ENCODE results near the gene UROC1. TPM values are rescaled to one million over a fixed set of nuclear protein-coding genes. Genes with fewer than 3 reads are reported as not detected.

Gene UROC1
- total RNA-seq, 1 experiment from 2014 or later = not detected

DNA sequence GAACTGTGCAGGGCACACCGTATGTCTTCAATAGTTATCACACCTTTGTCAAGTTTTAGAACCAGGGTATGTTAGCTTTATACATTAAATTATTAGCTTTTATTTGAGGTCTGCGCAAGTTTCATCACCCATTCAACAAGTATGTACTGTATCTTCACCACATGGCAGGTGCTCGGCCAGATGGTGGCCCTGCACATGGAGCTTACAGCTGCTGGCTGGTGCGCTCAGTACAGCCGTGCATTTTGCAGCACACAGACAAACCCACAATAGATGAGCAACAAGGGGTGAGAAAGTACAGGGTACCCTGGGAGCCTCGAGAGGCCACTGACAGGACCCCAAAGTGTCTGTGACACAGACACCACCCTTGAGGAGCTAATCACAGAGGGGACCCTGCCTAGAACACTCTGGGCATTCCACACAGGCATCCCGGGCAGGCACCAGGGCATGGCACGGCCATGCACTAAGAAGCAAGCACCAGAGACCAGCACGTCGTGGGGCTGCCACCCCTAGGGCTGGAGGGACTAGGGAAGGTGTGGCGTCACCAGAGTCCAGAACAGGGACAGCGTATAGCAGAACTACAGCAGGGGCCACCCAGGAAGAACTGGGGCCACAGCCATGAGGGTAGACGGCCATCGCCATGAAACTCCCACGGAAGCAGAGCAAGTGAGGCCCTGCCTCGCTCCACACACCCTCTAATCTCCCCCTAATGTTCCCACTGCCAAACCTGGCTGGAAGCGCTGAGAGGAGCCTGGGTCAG, 69.3 kb downstream of the UROC1 start:
- Histone ChIP-seq H3K27me3 (ENCODE audit: insufficient read depth, low read length) (no peaks in the 10 kb centered on the region), H3K9ac (ENCODE audit: low read length) (no peak overlapping the region), H3K4me1 (ENCODE audit: control insufficient read depth in 1 of 2, insufficient read depth in 2 of 2, low read length in 2 of 2) (no peaks in the 10 kb centered on the region), H3K4me2 (ENCODE audit: low read length) (no peak overlapping the region), H3K27ac (ENCODE audit: low read depth, low read length) (no peak overlapping the region), H3K9me2 (ENCODE audit: insufficient read depth) (no peaks in the 10 kb centered on the region), H2AFZ (ENCODE audit: low read depth, low read length, poor library complexity, severe bottlenecking) (no peak overlapping the region), H3K9me3 (ENCODE audit: control insufficient read depth in 1 of 2, insufficient read depth in 1 of 2, low read depth in 1 of 2, low read length in 2 of 2) (no peaks in the 10 kb centered on the region), H3K79me2 (ENCODE audit: insufficient read depth, low read length) (peaks cover 4% of the 10 kb centered on the region), H4K20me1 (ENCODE audit: insufficient read depth) (no peaks in the 10 kb centered on the region), H3K36me3 (ENCODE audit: control insufficient read depth in 1 of 2, insufficient read depth in 2 of 2, low read length in 2 of 2) (peaks cover 14 to 17% of the 10 kb centered on the region in 2 experiments; a peak in 3 of 4 replicates), H3K4me3 (replicated peaks in 1 of 2; ENCODE audit: low read depth in 1 of 2, low read length in 2 of 2) (no peak overlapping the region)
- RAD21 ChIA-PET (ENCODE audit: low non-redundant PET in 1 of 2, low total read pairs in 2 of 2, uncharacterized antibody in 2 of 2, unreplicated experiment in 2 of 2) = no interaction called here
- intact Hi-C loops (cut with micrococcal nuclease) = no loop called here
- no TSS peak for BruUV-seq (replicated peaks)
- TF ChIP-seq ELF1 (IDR thresholded peaks at IDR 0.05; ENCODE audit: borderline replicate concordance, low read depth) (no peak), JUND (IDR thresholded peaks at IDR 0.05) (no peak)
- POLR2A ChIA-PET = no interaction called here
- CTCF ChIA-PET = no interaction called here
- DNase-seq (ENCODE audit: low read depth, low spot score) (no peak), ATAC-seq (no peak)

DNA sequence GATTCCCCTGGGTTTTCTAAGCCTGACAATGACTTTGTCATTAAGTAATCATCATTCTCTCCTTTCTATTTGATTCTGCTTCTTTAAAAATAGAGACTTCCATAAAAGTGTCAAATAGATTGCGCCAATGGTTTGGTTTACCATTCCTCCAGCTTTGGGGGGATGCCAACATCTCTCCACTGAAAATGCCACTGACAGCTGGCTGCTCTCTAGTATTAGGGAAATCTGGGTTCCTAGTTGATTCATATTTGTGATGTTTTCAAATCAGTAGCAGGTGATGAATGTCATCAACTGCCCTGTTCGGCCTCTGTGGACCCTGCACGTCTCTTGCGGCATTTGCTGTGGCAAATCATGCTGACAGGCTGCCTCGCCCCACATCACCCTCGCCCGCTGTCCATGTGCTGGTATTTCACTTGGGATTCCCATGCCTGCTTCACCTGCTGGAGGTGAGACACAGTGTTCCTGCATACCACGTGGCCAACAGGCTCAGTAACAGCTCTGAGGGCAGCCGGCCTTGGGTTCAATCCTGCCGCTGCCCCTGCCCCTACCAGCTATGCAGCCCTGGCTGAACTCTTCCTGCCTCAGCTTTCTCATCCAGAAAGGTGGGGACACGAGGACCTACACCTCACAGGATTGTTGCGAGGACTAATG, 70.0 kb downstream of the UROC1 start:
- H4K20me1 ChIP-seq (ENCODE audit: insufficient read depth) = no peaks in the 10 kb centered on the region
- H3K4me3 ChIP-seq (replicated peaks in 1 of 2; ENCODE audit: low read depth in 1 of 2, low read length in 2 of 2) = no peak overlapping the region
- H2AFZ ChIP-seq (ENCODE audit: low read depth, low read length, poor library complexity, severe bottlenecking) = no peak overlapping the region
- ChIA-PET POLR2A (no interaction called here), RAD21 (ENCODE audit: low non-redundant PET in 1 of 2, low total read pairs in 2 of 2, uncharacterized antibody in 2 of 2, unreplicated experiment in 2 of 2) (no interaction called here), CTCF (no interaction called here)
- DNase-seq (ENCODE audit: low read depth, low spot score) = no peak
- no peak overlapping the region for H3K4me2 ChIP-seq (ENCODE audit: low read length)
- intact Hi-C loops (cut with micrococcal nuclease) = no loop called here
- no peak for ATAC-seq
- no peak overlapping the region for H3K9ac ChIP-seq (ENCODE audit: low read length)
- TF ChIP-seq SP1 (IDR thresholded peaks at IDR 0.05; ENCODE audit: low read depth) (no peak), CBX3 (IDR thresholded peaks at IDR 0.05; ENCODE audit: low read depth) (no peak), YY1 (IDR thresholded peaks at IDR 0.05; ENCODE audit: extremely low read depth, insufficient replicate concordance, low read depth, low read length) (no peak), FOSL1 (IDR thresholded peaks at IDR 0.05; ENCODE audit: low read depth) (no peak), SRF (IDR thresholded peaks at IDR 0.05; ENCODE audit: low read depth) (no peak), TCF7L2 (IDR thresholded peaks at IDR 0.05; ENCODE audit: borderline replicate concordance, extremely low read depth, insufficient read depth, insufficient read length) (no peak), CTCF (IDR thresholded peaks at IDR 0.05 in 2 of 3, conservative IDR thresholded peaks at IDR 0.05 in 1 of 3; ENCODE audit: borderline replicate concordance in 1 of 3, insufficient read depth in 1 of 3, low read depth in 2 of 3, low read length in 2 of 3) (no peak), EGR1 (IDR thresholded peaks at IDR 0.05; ENCODE audit: low read depth) (no peak)
- TF ChIP-seq, protein P1, sequence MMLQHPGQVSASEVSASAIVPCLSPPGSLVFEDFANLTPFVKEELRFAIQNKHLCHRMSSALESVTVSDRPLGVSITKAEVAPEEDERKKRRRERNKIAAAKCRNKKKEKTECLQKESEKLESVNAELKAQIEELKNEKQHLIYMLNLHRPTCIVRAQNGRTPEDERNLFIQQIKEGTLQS (IDR thresholded peaks at IDR 0.05) = no peak
- TF ChIP-seq, protein P2, sequence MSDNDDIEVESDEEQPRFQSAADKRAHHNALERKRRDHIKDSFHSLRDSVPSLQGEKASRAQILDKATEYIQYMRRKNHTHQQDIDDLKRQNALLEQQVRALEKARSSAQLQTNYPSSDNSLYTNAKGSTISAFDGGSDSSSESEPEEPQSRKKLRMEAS (IDR thresholded peaks at IDR 0.05) = no peak
- BruUV-seq (replicated peaks) = no TSS peak
- H3K27me3 ChIP-seq (ENCODE audit: insufficient read depth, low read length) = no peaks in the 10 kb centered on the region
- no peak overlapping the region for H3K27ac ChIP-seq (ENCODE audit: low read depth, low read length)
- H3K36me3 ChIP-seq (ENCODE audit: control insufficient read depth in 1 of 2, insufficient read depth in 2 of 2, low read length in 2 of 2) = peaks cover 10 to 14% of the 10 kb centered on the region in 2 experiments; a peak in 2 of 4 replicates
- no peaks in the 10 kb centered on the region for H3K9me3 ChIP-seq (ENCODE audit: control insufficient read depth in 1 of 2, insufficient read depth in 1 of 2, low read depth in 1 of 2, low read length in 2 of 2)
- H3K79me2 ChIP-seq (ENCODE audit: insufficient read depth, low read length) = no peaks in the 10 kb centered on the region
- no peaks in the 10 kb centered on the region for H3K9me2 ChIP-seq (ENCODE audit: insufficient read depth)
- no peaks in the 10 kb centered on the region for H3K4me1 ChIP-seq (ENCODE audit: control insufficient read depth in 1 of 2, insufficient read depth in 2 of 2, low read length in 2 of 2)

Data from HCT116 (cell line).